Measurements from ENCODE around the gene MAP1LC3C.
A peak's percentile ranks its signal among the peaks of the same experiment; 100 is the strongest.
"Not testable (repeated sequence)": the region's sequence is repeated elsewhere in the genome, so short reads cannot be mapped to it uniquely, and the experiment has no call there.

Gene MAP1LC3C

GRCh38 chr1:241992734-241993133, 6.2 kb downstream of the MAP1LC3C start:
- no peak for DNase-seq

- DNase-seq: peak in 34 of 51 donors; percentile 1 to 75 (median 25)
Measured at GRCh38 chr1:241990040-241990439, 8.9 kb downstream of the MAP1LC3C start.

DNA sequence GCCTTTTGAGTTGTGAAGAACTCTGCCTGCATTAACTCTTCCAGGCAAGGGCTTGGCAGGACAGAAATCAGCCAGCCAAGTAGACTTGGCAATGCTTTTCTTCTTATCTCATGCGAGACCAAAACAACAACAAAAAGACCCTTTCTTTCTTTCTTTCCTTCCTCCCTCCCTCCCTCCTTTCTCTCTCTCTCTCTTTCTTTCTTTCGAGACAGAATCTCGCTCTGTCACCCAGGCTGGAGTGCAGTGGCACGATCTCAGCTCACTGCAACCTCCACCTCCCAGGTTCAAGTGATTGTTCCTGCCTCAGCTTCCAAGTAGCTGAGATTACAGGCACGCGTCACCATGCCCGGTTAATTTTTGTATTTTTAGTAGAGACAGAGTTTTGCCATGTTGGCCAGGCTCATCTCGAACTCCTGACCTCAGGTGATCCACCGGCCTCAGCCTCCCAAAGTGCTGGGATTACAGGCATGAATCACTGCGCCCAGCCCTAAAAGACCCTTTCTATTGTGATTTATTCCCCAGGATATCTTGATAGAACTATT, 10.4 kb downstream of the MAP1LC3C start:
- not testable (repeated sequence) for DNase-seq

GRCh38 chr1:241985787-241986186, 13.1 kb downstream of the MAP1LC3C start:
- peak in 7 of 51 donors; percentile 1 to 11 (median 5) for DNase-seq

DNA sequence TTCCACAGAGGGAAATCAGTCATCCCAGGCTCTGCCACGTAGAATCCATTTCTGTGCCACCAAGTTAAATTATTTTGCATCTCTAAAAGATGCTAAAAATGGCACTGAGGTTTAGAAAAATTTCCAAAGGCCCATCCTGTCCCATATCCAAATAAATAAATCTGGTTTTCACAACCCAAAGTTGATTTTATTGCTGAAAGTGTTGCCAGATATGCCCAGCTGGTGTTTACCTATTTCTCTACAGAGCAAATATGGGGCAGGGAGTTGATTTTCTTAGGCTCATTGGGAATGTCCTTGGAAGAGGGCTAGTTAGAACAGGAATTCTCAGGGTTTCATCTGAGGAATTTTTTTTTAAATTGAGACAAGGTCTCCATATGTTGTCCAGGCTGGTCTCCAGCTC, 19.0 kb downstream of the MAP1LC3C start:
- DNase-seq: no peak

- DNase-seq: no peak
Measured at GRCh38 chr1:241979071-241979470, 19.8 kb downstream of the MAP1LC3C start.

DNA sequence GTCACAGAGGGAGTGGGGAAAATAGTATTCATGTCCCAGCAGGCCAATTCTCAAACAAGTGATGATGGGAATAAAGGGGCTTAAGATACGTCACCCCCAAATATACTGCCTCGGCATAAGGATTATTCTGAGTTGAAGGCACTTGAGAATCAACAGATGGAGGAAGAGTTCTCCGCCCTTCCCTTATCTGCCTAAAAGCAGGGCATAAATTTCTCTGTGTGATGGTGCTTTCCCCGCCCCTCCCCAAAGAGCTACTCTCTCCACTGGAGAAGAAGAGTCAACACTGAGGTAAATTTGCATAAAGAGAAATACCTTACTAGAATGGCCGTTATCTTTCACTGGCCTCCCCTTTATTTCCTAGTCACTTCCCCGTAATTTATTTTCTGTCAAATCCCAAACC, 22.7 kb downstream of the MAP1LC3C start:
- DNase-seq: no peak

GRCh38 chr1:241972703-241973369, 26.1 kb downstream of the MAP1LC3C start:
- peak in 8 of 51 donors; percentile 1 to 16 (median 4) for DNase-seq

- no peak for DNase-seq
Measured at GRCh38 chr1:241968611-241969010, 30.3 kb downstream of the MAP1LC3C start.

DNA sequence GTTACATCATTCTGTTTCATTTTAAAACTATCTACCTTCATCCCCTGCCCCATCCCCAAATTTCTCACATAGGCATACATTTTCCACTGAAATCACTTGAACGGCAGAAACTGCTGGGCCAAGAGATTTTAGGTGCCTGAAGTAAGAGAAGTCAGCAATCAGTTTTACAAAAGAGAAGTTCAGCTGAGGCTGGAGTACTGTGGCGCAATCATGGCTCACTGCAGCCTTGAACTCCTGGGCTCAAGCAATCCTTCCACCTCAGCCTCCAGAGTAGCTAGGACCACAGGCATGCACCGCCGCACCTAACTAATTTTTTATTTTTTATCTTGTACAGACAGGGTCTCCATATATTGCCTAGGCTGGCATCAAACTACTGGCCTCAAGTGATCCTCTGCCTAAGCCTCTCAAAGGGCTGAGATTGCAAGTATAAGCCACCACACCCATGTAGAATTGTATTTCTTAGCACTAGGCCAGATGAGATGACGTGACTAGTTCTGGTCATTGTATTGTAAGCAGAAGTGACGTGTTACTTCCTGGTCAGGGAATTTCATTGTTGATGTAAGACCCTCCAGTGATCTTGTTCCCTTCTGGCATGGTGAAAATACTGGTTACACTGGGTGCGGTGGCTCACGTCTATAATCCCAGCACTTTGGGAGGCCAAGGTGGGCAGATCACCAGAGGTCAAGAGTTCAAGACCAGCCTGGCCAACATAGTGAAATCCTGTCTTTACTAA, 34.2 kb downstream of the MAP1LC3C start:
- DNase-seq: no peak

- no peak for DNase-seq
Measured at GRCh38 chr1:241963722-241964121, 35.2 kb downstream of the MAP1LC3C start.

- no peak for DNase-seq
Measured at GRCh38 chr1:241962153-241962552, 36.7 kb downstream of the MAP1LC3C start.

GRCh38 chr1:241957692-241958494, 41.0 kb downstream of the MAP1LC3C start, which contains the start of gene BECN2:
BECN2 (plus strand) TSS chr1:241957767; CDS start chr1:241957767, 0 bp downstream.
- DNase-seq: no peak

DNA sequence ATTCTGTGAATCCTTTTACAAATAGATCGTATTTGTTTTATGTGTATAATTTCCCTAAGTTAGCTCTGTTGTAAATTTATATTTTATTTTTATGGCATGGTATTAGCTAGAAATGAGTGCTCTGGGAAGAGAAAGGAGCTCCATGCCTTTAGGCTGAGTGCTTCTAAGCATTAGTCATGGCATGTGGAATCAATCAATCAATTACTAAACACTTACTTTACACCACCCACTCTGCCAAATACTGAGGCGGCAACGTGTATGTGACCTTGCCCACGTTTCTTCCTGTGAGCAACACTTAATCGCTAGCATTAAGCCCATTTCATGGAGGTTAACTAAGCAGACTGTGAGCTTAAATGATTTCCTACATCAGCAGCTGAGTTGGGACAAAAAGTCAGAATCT, 48.5 kb downstream of the MAP1LC3C start:
- no peak for DNase-seq

GRCh38 chr1:241947354-241947753, 51.5 kb downstream of the MAP1LC3C start:
- DNase-seq: no peak

All from hypothalamus (tissue), 51 donors.